HG02840 (cell line): ENCODE results near the gene C15orf62.

Experiments used
- ATAC-seq: cut with Tn5 transposase; IDR thresholded peaks from one replicate; pipeline ENCODE4 v1.9.1; 2021; ENCODE audit warnings: mild to moderate bottlenecking, moderate library complexity, moderate number of reproducible peaks; ENCODE audit not compliant: unreplicated experiment, low FRiP score

C15orf62 gene

GRCh38 chr15:40769274-40770146 is at the start of gene C15orf62:
TSS of gene C15orf62 (plus strand) at chr15:40769980. CDS start at chr15:40770496, 516 bp downstream.
- no peak for ATAC-seq

GRCh38 chr15:40721701-40722100 is 48.1 kb upstream of the C15orf62 start:
- ATAC-seq = no peak

- no peak for ATAC-seq
Observed at GRCh38 chr15:40722354-40722753, 47.4 kb upstream of the C15orf62 start.

- ATAC-seq = no peak
Observed at GRCh38 chr15:40722934-40723333, 46.8 kb upstream of the C15orf62 start.

GRCh38 chr15:40723919-40724318 is 45.9 kb upstream of the C15orf62 start:
- no peak for ATAC-seq

- no peak for ATAC-seq
Observed at GRCh38 chr15:40731034-40731433, 38.7 kb upstream of the C15orf62 start.

GRCh38 chr15:40736575-40736974 is 33.2 kb upstream of the C15orf62 start:
- ATAC-seq = no peak

- no peak for ATAC-seq
Observed at GRCh38 chr15:40737048-40737447, 32.7 kb upstream of the C15orf62 start.

GRCh38 chr15:40739047-40739446 is 30.7 kb upstream of the C15orf62 start:
- no peak for ATAC-seq

GRCh38 chr15:40739854-40740253 is 29.9 kb upstream of the C15orf62 start:
- no peak for ATAC-seq

- no peak for ATAC-seq
Observed at GRCh38 chr15:40743485-40743901, 26.3 kb upstream of the C15orf62 start.

GRCh38 chr15:40743921-40744814 is 25.6 kb upstream of the C15orf62 start:
- no peak for ATAC-seq

GRCh38 chr15:40744815-40745152 is 25.0 kb upstream of the C15orf62 start:
- ATAC-seq = no peak

GRCh38 chr15:40746916-40747418 is 22.8 kb upstream of the C15orf62 start:
- no peak for ATAC-seq

GRCh38 chr15:40747685-40748631 is 21.8 kb upstream of the C15orf62 start:
- no peak for ATAC-seq

GRCh38 chr15:40749151-40749630 is 20.6 kb upstream of the C15orf62 start:
- ATAC-seq = no peak

GRCh38 chr15:40750885-40751284 is 18.9 kb upstream of the C15orf62 start:
- ATAC-seq = no peak

- ATAC-seq = no peak
Observed at GRCh38 chr15:40751745-40752144, 18.0 kb upstream of the C15orf62 start.

GRCh38 chr15:40754574-40754882 is 15.3 kb upstream of the C15orf62 start:
- ATAC-seq = no peak
